Measurements from ENCODE around the gene ZNF516.

The ZNF516 gene

DNA sequence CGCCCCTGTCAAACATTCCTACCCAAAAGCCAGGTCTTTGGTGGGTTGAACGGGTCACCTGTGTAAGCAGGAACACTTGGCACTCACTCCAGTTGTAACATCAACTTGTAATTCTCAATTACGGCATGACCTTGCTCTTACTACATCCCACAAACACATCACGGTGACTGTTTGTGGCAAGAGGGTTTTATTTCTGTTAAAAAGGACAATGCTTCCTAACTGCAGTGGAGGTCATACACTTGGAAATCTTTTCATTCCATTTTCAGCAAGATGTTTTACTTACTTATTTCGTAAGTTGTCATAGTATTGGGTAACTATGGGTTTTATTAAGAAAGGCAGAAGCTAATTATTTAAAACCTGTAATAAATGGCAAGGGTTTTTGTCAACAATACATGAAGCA, 126.1 kb downstream of the ZNF516 start:
- Histone ChIP-seq H3K27ac (ENCODE audit: low read depth, low read length) (no peak overlapping the region), H4K20me1 (ENCODE audit: control insufficient read depth, insufficient read depth, low read depth, low read length) (0 out of 2 replicates have a peak, but pooled peaks cover 5% of the 10 kb centered on the region), H3K9me2 (replicated peaks; ENCODE audit: control insufficient read depth, low read length) (no peaks in the 10 kb centered on the region), H3K4me2 (ENCODE audit: low read length) (no peak overlapping the region), H3K9me3 (ENCODE audit: control insufficient read depth, insufficient read depth, low read length) (no peaks in the 10 kb centered on the region), H3K79me2 (ENCODE audit: control insufficient read depth, low read length) (peaks cover 14% of the 10 kb centered on the region), H3K27me3 (ENCODE audit: control insufficient read depth, low read length) (no peaks in the 10 kb centered on the region), H3K36me3 (ENCODE audit: control insufficient read depth, low read length) (peaks cover 27% of the 10 kb centered on the region), H3F3A (ENCODE audit: control insufficient read depth, insufficient read depth) (no peaks in the 10 kb centered on the region), H3K4me1 (ENCODE audit: control insufficient read depth, low read length) (0 out of 2 replicates have a peak, but pooled peaks cover 3% of the 10 kb centered on the region), H3K4me3 (ENCODE audit: low read length) (no peak overlapping the region)
- TF ChIP-seq, protein P1, sequence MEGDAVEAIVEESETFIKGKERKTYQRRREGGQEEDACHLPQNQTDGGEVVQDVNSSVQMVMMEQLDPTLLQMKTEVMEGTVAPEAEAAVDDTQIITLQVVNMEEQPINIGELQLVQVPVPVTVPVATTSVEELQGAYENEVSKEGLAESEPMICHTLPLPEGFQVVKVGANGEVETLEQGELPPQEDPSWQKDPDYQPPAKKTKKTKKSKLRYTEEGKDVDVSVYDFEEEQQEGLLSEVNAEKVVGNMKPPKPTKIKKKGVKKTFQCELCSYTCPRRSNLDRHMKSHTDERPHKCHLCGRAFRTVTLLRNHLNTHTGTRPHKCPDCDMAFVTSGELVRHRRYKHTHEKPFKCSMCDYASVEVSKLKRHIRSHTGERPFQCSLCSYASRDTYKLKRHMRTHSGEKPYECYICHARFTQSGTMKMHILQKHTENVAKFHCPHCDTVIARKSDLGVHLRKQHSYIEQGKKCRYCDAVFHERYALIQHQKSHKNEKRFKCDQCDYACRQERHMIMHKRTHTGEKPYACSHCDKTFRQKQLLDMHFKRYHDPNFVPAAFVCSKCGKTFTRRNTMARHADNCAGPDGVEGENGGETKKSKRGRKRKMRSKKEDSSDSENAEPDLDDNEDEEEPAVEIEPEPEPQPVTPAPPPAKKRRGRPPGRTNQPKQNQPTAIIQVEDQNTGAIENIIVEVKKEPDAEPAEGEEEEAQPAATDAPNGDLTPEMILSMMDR (IDR thresholded peaks at IDR 0.05; ENCODE audit: low read depth, low read length, poor library complexity, severe bottlenecking): no peak
- TF ChIP-seq EZH2phosphoT487 (IDR thresholded peaks at IDR 0.05; ENCODE audit: borderline replicate concordance, low read length): no peak

DNA sequence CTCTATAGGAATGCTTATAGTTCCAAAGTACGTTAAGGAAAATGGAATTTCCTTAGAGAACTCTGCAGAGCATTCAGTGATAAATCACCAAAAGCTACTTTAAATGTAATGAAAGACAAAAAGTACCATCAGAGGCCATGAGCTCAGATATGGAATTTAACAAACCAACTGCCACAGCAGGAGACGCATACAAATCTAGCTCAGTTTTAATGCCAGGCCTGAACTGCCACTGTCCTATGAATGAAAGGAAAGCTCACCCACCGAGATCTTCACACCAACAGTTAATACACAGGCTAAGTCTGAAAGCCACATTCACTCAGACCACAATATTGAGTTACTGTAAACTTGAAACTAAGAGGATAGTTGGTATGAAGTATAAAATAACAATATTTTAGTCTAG, 126.8 kb downstream of the ZNF516 start:
- H4K20me1 ChIP-seq (ENCODE audit: control insufficient read depth, insufficient read depth, low read depth, low read length): no peaks in the 10 kb centered on the region
- H3K9me3 ChIP-seq (ENCODE audit: control insufficient read depth, insufficient read depth, low read length): no peaks in the 10 kb centered on the region
- peaks cover 27% of the 10 kb centered on the region for H3K36me3 ChIP-seq (ENCODE audit: control insufficient read depth, low read length)
- H3F3A ChIP-seq (ENCODE audit: control insufficient read depth, insufficient read depth): no peaks in the 10 kb centered on the region
- H3K9me2 ChIP-seq (replicated peaks; ENCODE audit: control insufficient read depth, low read length): no peaks in the 10 kb centered on the region
- H3K27me3 ChIP-seq (ENCODE audit: control insufficient read depth, low read length): no peaks in the 10 kb centered on the region
- H3K27ac ChIP-seq (ENCODE audit: low read depth, low read length): no peak overlapping the region
- H3K4me1 ChIP-seq (ENCODE audit: control insufficient read depth, low read length): 0 out of 2 replicates have a peak, but pooled peaks cover 3% of the 10 kb centered on the region
- peaks cover 7% of the 10 kb centered on the region for H3K79me2 ChIP-seq (ENCODE audit: control insufficient read depth, low read length)
- no peak overlapping the region for H3K4me2 ChIP-seq (ENCODE audit: low read length)
- TF ChIP-seq, protein P1 (IDR thresholded peaks at IDR 0.05; ENCODE audit: low read depth, low read length, poor library complexity, severe bottlenecking): no peak
- TF ChIP-seq EZH2phosphoT487 (IDR thresholded peaks at IDR 0.05; ENCODE audit: borderline replicate concordance, low read length): no peak
- H3K4me3 ChIP-seq (ENCODE audit: low read length): no peak overlapping the region

DNA sequence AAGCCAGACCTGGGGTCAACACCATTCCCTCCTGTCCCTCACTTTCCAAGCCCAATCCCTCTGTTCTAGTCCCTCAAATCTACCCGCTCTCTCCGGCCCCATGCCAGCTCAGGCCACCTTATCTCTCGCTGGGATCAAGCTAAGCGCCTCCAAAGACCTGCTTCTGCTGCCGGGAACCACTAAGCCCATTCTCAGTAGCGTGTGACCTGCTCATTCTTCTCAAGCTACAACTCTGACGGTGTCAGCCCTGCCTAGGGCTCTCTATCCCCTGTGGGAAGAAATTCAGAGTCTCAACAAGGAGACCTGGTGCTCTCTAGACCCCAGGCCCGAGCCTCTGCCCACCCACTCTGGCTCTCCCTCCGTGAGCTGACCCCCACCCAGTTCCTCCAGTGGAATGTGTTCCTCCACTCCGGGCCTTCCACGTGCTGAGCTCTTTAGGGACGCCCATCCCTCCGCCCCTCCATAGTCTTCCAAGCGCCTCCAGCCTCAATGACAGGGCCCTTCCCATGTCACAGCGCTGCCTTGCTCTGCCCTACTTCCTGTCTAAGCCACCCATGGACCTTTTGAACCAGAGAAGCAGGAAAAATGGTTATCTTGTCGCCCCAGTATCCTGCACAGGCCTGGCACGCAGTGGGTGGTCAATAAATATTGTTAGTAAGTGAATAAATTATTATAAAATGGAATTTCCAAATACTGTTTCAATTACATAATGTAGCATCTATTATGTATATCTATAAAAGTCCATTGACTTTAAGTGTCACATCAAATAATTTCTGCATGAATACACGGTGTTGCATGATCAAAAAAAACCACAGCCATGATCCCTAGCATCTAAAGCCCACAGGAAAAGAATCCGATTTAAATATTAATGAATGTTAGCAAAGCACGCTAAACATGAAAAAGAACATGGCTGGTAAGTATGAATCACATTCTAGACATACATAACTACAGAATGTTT, 127.6 kb downstream of the ZNF516 start:
- Histone ChIP-seq H3K79me2 (ENCODE audit: control insufficient read depth, low read length) (peaks cover 2% of the 10 kb centered on the region; the same call in 1 of the 2 replicates), H3K9me2 (replicated peaks; ENCODE audit: control insufficient read depth, low read length) (no peaks in the 10 kb centered on the region), H3K4me1 (ENCODE audit: control insufficient read depth, low read length) (0 out of 2 replicates have a peak, but pooled peaks cover 3% of the 10 kb centered on the region), H3K36me3 (ENCODE audit: control insufficient read depth, low read length) (peaks cover 29% of the 10 kb centered on the region), H3K27ac (ENCODE audit: low read depth, low read length) (no peak overlapping the region), H3K9me3 (ENCODE audit: control insufficient read depth, insufficient read depth, low read length) (no peaks in the 10 kb centered on the region), H3K4me2 (ENCODE audit: low read length) (no peak overlapping the region), H3K4me3 (ENCODE audit: low read length) (no peak overlapping the region), H3K27me3 (ENCODE audit: control insufficient read depth, low read length) (no peaks in the 10 kb centered on the region), H3F3A (ENCODE audit: control insufficient read depth, insufficient read depth) (no peaks in the 10 kb centered on the region), H4K20me1 (ENCODE audit: control insufficient read depth, insufficient read depth, low read depth, low read length) (no peaks in the 10 kb centered on the region)
- no peak for TF ChIP-seq EZH2phosphoT487 (IDR thresholded peaks at IDR 0.05; ENCODE audit: borderline replicate concordance, low read length)
- TF ChIP-seq, protein P1 (IDR thresholded peaks at IDR 0.05; ENCODE audit: low read depth, low read length, poor library complexity, severe bottlenecking): no peak

Measured in DOHH2 (cell line).